ENCODE data around the gene SERPINB6. TPM values are rescaled to one million over a fixed set of nuclear protein-coding genes. Genes with fewer than 3 reads are reported as not detected.
A peak's percentile ranks its signal among the peaks of the same experiment; 100 is the strongest.

The SERPINB6 gene
- total and polyA plus RNA-seq, 9 of the 15 experiments (the other 6 are each of a cell fraction or from before 2014, with no cell fraction given) = 86.6 to 211 (median 143) TPM

DNA sequence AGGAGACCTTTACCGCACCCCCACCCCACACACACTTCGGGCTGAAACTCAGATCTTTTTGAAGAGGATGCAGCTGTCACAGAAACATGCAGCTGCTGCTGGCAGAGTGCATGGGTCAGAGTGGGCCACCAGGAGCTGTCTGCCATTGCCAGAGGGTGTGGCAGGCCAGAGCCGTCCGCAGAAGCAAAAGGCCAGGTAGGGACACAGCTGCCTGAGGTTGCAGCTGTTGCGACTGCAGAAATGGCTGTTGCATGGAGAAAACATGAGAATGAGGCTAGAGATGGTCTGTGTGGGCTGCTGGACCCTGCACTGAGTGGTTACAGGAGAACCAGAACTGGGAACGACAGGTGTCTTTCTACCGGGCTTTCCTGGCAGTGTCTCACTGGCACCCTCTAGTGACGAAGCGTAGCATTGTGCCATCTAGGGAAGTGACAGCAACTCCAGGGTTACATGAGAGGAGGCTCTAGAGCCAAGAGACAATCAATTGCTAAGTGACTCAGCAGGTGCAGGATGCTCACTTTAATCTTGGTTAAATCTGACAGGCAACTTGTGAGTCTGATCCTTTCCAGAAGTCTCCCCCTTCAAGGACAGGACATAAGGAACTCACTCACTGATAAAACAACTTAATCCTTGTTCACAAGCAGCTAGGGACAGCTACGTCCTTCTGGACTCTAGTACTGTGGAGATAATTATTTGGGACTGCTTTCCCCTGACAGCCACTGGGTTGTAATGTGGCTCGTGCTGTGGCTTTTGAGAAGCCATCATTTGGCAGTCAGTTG, 39.2 kb downstream of the SERPINB6 start (continued):
- TF ChIP-seq RREB1 (CRISPR knock-in tag; IDR thresholded peaks at IDR 0.05) (peak; percentile 82; the same call in 1 of the 2 replicates), ZNF551 (CRISPR knock-in tag; IDR thresholded peaks at IDR 0.05) (no peak), EP300 (IDR thresholded peaks at IDR 0.05; ENCODE audit: low read length) (peak; percentile 97)

Data from K562 (cell line).